Amniotic stem cell (primary cell): ENCODE measurements around the gene SCMH1.

Source experiments
- DNase-seq: peaks from one replicate; lab custom pipeline; 2025; lab: John Stamatoyannopoulos, UW

SCMH1 gene

GRCh38 chr1:41097105-41097504, 145.0 kb downstream of the SCMH1 start:
- no peak for DNase-seq

GRCh38 chr1:41093826-41094225, 148.3 kb downstream of the SCMH1 start:
- DNase-seq = no peak

- no peak for DNase-seq
These were observed 155.2 kb downstream of the SCMH1 start for GRCh38 chr1:41086921-41087320.

GRCh38 chr1:41078616-41079015, 163.5 kb downstream of the SCMH1 start:
- DNase-seq = no peak

GRCh38 chr1:41078193-41078592, 163.9 kb downstream of the SCMH1 start:
- no peak for DNase-seq

- DNase-seq = peak; percentile 45
These were observed 168.1 kb downstream of the SCMH1 start for GRCh38 chr1:41073971-41074370.

GRCh38 chr1:41072051-41072450, 170.1 kb downstream of the SCMH1 start:
- DNase-seq = no peak

- DNase-seq = no peak
These were observed 185.2 kb downstream of the SCMH1 start for GRCh38 chr1:41056907-41057306.

- DNase-seq = no peak
These were observed 188.8 kb downstream of the SCMH1 start for GRCh38 chr1:41053316-41053715.

- no peak for DNase-seq
These were observed 191.1 kb downstream of the SCMH1 start for GRCh38 chr1:41051022-41051421.

- no peak for DNase-seq
These were observed 193.6 kb downstream of the SCMH1 start for GRCh38 chr1:41048540-41048939.

GRCh38 chr1:41046347-41046775, 195.7 kb downstream of the SCMH1 start:
- DNase-seq = no peak

- DNase-seq = no peak
These were observed 196.4 kb downstream of the SCMH1 start for GRCh38 chr1:41045740-41046139.

GRCh38 chr1:41044187-41044586, 197.9 kb downstream of the SCMH1 start:
- DNase-seq = no peak

GRCh38 chr1:41041614-41042270, 200.4 kb downstream of the SCMH1 start:
- DNase-seq = no peak

- DNase-seq = no peak
These were observed 204.0 kb downstream of the SCMH1 start for GRCh38 chr1:41038110-41038509.

- DNase-seq = no peak
These were observed 204.8 kb downstream of the SCMH1 start for GRCh38 chr1:41037116-41037903.

- no peak for DNase-seq
These were observed 208.8 kb downstream of the SCMH1 start for GRCh38 chr1:41033272-41033671.

- no peak for DNase-seq
These were observed 210.0 kb downstream of the SCMH1 start for GRCh38 chr1:41032147-41032546.

- DNase-seq = no peak
These were observed 211.1 kb downstream of the SCMH1 start for GRCh38 chr1:41030872-41031616.

GRCh38 chr1:41028034-41028642, 214.0 kb downstream of the SCMH1 start:
- DNase-seq = no peak
